Measurements from ENCODE around the gene DFFB. TPM values are rescaled to one million over a fixed set of nuclear protein-coding genes. Genes with fewer than 3 reads are reported as not detected.

The DFFB gene
- total and polyA plus RNA-seq, 10 donors, result 6.3 to 13.8 (median 10.3) TPM

DNA sequence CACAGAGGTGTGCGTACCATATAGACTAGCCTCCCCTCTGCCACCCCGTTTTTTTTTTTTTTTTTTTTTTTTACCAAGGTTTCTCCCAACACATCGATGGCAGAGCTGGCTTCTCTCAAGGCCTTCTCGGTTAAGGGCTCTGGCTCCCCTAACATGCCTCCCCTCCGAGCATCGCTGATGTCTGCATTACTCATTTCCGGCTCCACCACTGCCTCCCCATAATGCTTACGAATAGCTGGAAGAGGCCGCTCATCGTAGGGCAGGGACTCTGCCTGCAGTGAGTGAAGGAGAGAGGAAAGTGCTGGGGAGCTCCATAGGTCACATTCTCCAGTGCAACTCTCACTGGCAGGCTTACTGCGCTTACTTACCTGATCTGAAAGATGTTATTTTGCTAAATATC is 20.9 kb upstream of the DFFB start:
- intact Hi-C loops (cut with DNase I; ENCODE audit: low total_unique reads), result no loop called here
- H3K4me1 ChIP-seq, result no peaks in the 10 kb centered on the region
- H3K36me3 ChIP-seq, result peaks cover 4 to 100% (median 68%) of the 10 kb centered on the region in 6 donors
- H3K27me3 ChIP-seq (replicated peaks in 1 of 7), result no peaks in the 10 kb centered on the region
- H3K9me3 ChIP-seq, result peaks cover 0 to 16% (median 12%) of the 10 kb centered on the region in 8 donors
- DNase-seq, result no peak
- H3K4me3 ChIP-seq, result no peak overlapping the region
- WGBS, 5 donors, result 83 to 95% (median 90%) methylated on average over 11 of the region's 11 CpGs
- H3K27ac ChIP-seq, result peak overlapping the region in 5 of 8 donors; percentile 13 to 58 (median 33)
- TF ChIP-seq POLR2A (IDR thresholded peaks at IDR 0.05) (no peak), CTCF (IDR thresholded peaks at IDR 0.05 in 8 of 11, conservative IDR thresholded peaks at IDR 0.05 in 3 of 11) (no peak), POLR2AphosphoS5 (IDR thresholded peaks at IDR 0.05) (peak in 1 of 3 donors; percentile 43)

DNA sequence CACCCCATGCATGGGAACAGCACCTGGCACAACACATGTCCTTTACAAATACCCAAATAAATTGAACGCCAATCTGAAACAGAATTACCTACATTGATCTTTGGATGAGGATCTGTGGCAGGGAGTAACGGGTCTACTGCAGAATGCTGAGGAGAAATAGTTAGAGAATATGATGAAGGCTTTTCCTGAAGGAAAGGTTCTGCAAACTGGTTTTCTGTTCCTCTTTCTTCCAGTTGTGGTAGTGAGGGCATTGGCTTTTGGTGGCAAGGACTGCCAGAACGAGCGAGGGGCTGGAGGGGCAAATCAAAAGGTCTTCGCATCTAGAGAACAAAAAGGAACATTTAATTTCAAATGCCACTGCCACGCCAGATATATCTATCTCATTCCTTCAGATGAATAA is 20.1 kb upstream of the DFFB start:
- Histone ChIP-seq H3K4me3 (no peak overlapping the region), H3K27ac (peak overlapping the region in 1 of 8 donors; percentile 45), H3K36me3 (peaks cover 4 to 100% (median 66%) of the 10 kb centered on the region in 6 donors), H3K9me3 (peaks cover 0 to 16% (median 12%) of the 10 kb centered on the region in 8 donors), H3K27me3 (replicated peaks in 1 of 7) (no peaks in the 10 kb centered on the region), H3K4me1 (no peaks in the 10 kb centered on the region)
- intact Hi-C loops (cut with DNase I; ENCODE audit: low total_unique reads), result no loop called here
- 95 to 99% (median 96%) methylated on average over 6 of the region's 6 CpGs for whole genome bisulfite sequencing, 5 donors
- no peak for DNase-seq
- TF ChIP-seq CTCF (IDR thresholded peaks at IDR 0.05 in 8 of 11, conservative IDR thresholded peaks at IDR 0.05 in 3 of 11), result no peak
- no peak for TF ChIP-seq POLR2AphosphoS5 (IDR thresholded peaks at IDR 0.05)
- TF ChIP-seq POLR2A (IDR thresholded peaks at IDR 0.05), result no peak

GRCh38 chr1:3837685-3838084 is 19.6 kb upstream of the DFFB start:
- no peak overlapping the region for H3K4me3 ChIP-seq
- 95 to 100% (median 100%) methylated on average over 1 of the region's 1 CpG for WGBS, 5 donors
- H3K27ac ChIP-seq, result no peak overlapping the region
- TF ChIP-seq POLR2A (IDR thresholded peaks at IDR 0.05), result no peak
- no peak for TF ChIP-seq CTCF (IDR thresholded peaks at IDR 0.05 in 8 of 11, conservative IDR thresholded peaks at IDR 0.05 in 3 of 11)
- TF ChIP-seq POLR2AphosphoS5 (IDR thresholded peaks at IDR 0.05), result no peak
- peaks cover 0 to 16% (median 12%) of the 10 kb centered on the region in 8 donors for H3K9me3 ChIP-seq
- H3K36me3 ChIP-seq, result peaks cover 4 to 100% (median 66%) of the 10 kb centered on the region in 6 donors
- no peaks in the 10 kb centered on the region for H3K27me3 ChIP-seq (replicated peaks in 1 of 7)
- DNase-seq, result no peak
- intact Hi-C loops (cut with DNase I; ENCODE audit: low total_unique reads), result no loop called here
- H3K4me1 ChIP-seq, result no peaks in the 10 kb centered on the region

DNA sequence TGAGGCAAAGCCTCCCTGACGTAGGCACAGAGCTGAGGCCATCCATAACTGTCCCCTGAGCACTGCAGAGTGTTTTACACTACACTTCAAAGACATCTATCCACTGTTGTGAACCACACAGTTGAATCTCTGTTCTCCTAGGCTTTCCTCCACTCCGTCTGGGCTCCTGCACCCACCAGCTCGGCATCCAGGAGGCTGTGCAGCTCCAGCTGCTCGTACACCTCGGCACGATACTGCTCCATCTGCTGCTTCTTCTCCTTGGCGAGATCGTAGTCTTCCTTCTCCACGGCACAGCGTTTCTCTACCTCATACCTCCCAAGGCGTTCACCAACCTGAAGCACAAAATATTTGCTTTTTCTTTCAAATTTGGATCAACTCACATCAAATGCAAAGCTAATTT is 18.5 kb upstream of the DFFB start:
- TF ChIP-seq POLR2A (IDR thresholded peaks at IDR 0.05) (no peak), POLR2AphosphoS5 (IDR thresholded peaks at IDR 0.05) (no peak), CTCF (IDR thresholded peaks at IDR 0.05 in 8 of 11, conservative IDR thresholded peaks at IDR 0.05 in 3 of 11) (no peak)
- Histone ChIP-seq H3K27me3 (replicated peaks in 1 of 7) (no peaks in the 10 kb centered on the region), H3K4me3 (no peak overlapping the region), H3K36me3 (peaks cover 4 to 100% (median 66%) of the 10 kb centered on the region in 6 donors), H3K27ac (no peak overlapping the region), H3K9me3 (peaks cover 0 to 16% (median 12%) of the 10 kb centered on the region in 8 donors), H3K4me1 (no peaks in the 10 kb centered on the region)
- intact Hi-C loops (cut with DNase I; ENCODE audit: low total_unique reads), result no loop called here
- 96 to 98% (median 97%) methylated on average over 11 of the region's 11 CpGs for WGBS, 5 donors
- no peak for DNase-seq
